HCT116 (cell line): ENCODE data around the gene ITGAE. TPM values are rescaled to one million over a fixed set of nuclear protein-coding genes. Genes with fewer than 3 reads are reported as not detected.

Source experiments
- ATAC-seq: fragments of 200-7000 bp; cut with Tn5 transposase; 2 replicates; pipeline ENCODE4 v1.9.1; 2020; ENCODE audit warnings: mild to moderate bottlenecking, moderate library complexity
- BruUV-seq: library from RNA; stranded (reverse); fragments of 400-500 nt; replicated peaks from 2 replicates; lab custom pipeline; 2021; lab: Mats Ljungman, UMichigan
- CTCF ChIA-PET: fragments of 300-600 bp; sonication (Branson Sonifier 250); formaldehyde crosslinking; loops from one replicate; lab custom pipeline; 2021; ENCODE audit warnings: antibody characterized with exemption; lab: Charles Lee
- POLR2A ChIA-PET: fragments of 300-600, 350-600 bp; sonication (Branson Sonifier 250); formaldehyde crosslinking; loops from one replicate; lab custom pipeline; 2021; ENCODE audit warnings: antibody characterized with exemption; lab: Charles Lee
- RAD21 ChIA-PET, 2 experiments: fragments of 300-600 bp; sonication (Branson Sonifier 250); formaldehyde crosslinking; loops; one replicate each; lab custom pipeline; 2023; ENCODE audit warnings: low total read pairs in 2 of 2; ENCODE audit not compliant: uncharacterized antibody in 2 of 2, unreplicated experiment in 2 of 2, low non-redundant PET in 1 of 2; lab: Charles Lee
- DNase-seq: peaks from one replicate; pipeline ENCODE4 v3.0.0-alpha.2; 2010; ENCODE audit warnings: low read depth, low spot score
- H2AFZ ChIP-seq: fragments of 200-600 bp; shearing (Covaris generic), sonication (generic); 2 replicates; pipeline ENCODE4 v1.6.1; 2017; ENCODE audit warnings: low read depth, mixed run types, mixed read lengths, antibody characterized with exemption, low read length; ENCODE audit not compliant: poor library complexity, severe bottlenecking
- H3K27ac ChIP-seq: 2 replicates; pipeline ENCODE4 v1.5.1; 2012; ENCODE audit warnings: low read depth, low read length
- H3K27me3 ChIP-seq: fragments of 200-600 bp; sonication (generic); 2 replicates; pipeline ENCODE4 v1.6.1; 2016; ENCODE audit warnings: mixed run types, low read length, mixed read lengths; ENCODE audit not compliant: insufficient read depth
- H3K36me3 ChIP-seq, 2 experiments: fragments of 200-500 bp in 1 of 2; fragments of 200-600 bp in 1 of 2; sonication (Bioruptor generic) in 1 of 2; sonication (generic) in 1 of 2; 2 replicates each; pipeline versions ENCODE4 v1.5.1 to v1.6.1; 2014 to 2016; ENCODE audit warnings: low read length in 2 of 2, inconsistent platforms in 1 of 2, mixed read lengths in 1 of 2, mixed run types in 1 of 2; ENCODE audit not compliant: insufficient read depth in 2 of 2, control insufficient read depth in 1 of 2
- H3K4me1 ChIP-seq, 2 experiments: fragments of 200-600 bp in 1 of 2; sonication (generic) in 1 of 2; 2 replicates each; pipeline versions ENCODE4 v1.5.1 to v1.6.1; 2012 to 2017; ENCODE audit warnings: low read length in 2 of 2, inconsistent platforms in 1 of 2, mild to moderate bottlenecking in 1 of 2, mixed read lengths in 1 of 2, mixed run types in 1 of 2, moderate library complexity in 1 of 2; ENCODE audit not compliant: insufficient read depth in 2 of 2, control insufficient read depth in 1 of 2
- H3K4me2 ChIP-seq: fragments of 200-600 bp; sonication (generic); 2 replicates; pipeline ENCODE4 v1.6.1; 2017; ENCODE audit warnings: mixed run types, low read length, mixed read lengths
- H3K4me3 ChIP-seq, 2 experiments: fragments of 200-600 bp in 1 of 2; sonication (generic) in 1 of 2; replicated peaks in 1 of 2; 2 replicates each; pipeline ENCODE4 v1.5.1; 2011 to 2016; ENCODE audit warnings: low read length in 2 of 2, control low read depth in 1 of 2, low read depth in 1 of 2, mild to moderate bottlenecking in 1 of 2, mixed read lengths in 1 of 2, mixed run types in 1 of 2
- H3K79me2 ChIP-seq: fragments of 200-600 bp; sonication (generic); 2 replicates; pipeline ENCODE4 v1.6.1; 2017; ENCODE audit warnings: mild to moderate bottlenecking, mixed run types, low read length, moderate library complexity, mixed read lengths; ENCODE audit not compliant: insufficient read depth
- H3K9ac ChIP-seq: fragments of 200-600 bp; sonication (generic); 2 replicates; pipeline ENCODE4 v1.6.1; 2016; ENCODE audit warnings: low read length, mixed read lengths
- H3K9me2 ChIP-seq: fragments of 200-600 bp; sonication (generic), shearing (Covaris generic); 2 replicates; pipeline ENCODE4 v1.6.1; 2017; ENCODE audit warnings: mixed run types, mild to moderate bottlenecking, moderate library complexity; ENCODE audit not compliant: insufficient read depth
- H3K9me3 ChIP-seq, 2 experiments: fragments of 200-500 bp in 1 of 2; fragments of 200-600 bp in 1 of 2; sonication (Bioruptor generic) in 1 of 2; sonication (generic) in 1 of 2; 2 replicates each; pipeline ENCODE4 v1.6.1; 2014 to 2017; ENCODE audit warnings: low read length in 2 of 2, mixed read lengths in 2 of 2, inconsistent platforms in 1 of 2, low read depth in 1 of 2, mild to moderate bottlenecking in 1 of 2, mixed run types in 1 of 2, moderate library complexity in 1 of 2; ENCODE audit not compliant: control insufficient read depth in 1 of 2, insufficient read depth in 1 of 2
- H4K20me1 ChIP-seq: fragments of 200-600 bp; sonication (generic), shearing (Covaris generic); 2 replicates; pipeline ENCODE4 v1.6.1; 2017; ENCODE audit warnings: mixed run types, mild to moderate bottlenecking, moderate library complexity; ENCODE audit not compliant: insufficient read depth
- CBX3 ChIP-seq: IDR thresholded peaks from 2 replicates; pipeline ENCODE4 v1.6.1; 2012; ENCODE audit warnings: low read depth
- CEBPB ChIP-seq: IDR thresholded peaks from 2 replicates; pipeline ENCODE4 v1.6.1; 2012; ENCODE audit warnings: low read depth
- ELF1 ChIP-seq: IDR thresholded peaks from 2 replicates; pipeline ENCODE4 v1.6.1; 2012; ENCODE audit warnings: low read depth, borderline replicate concordance
- EZH2 ChIP-seq: fragments of 200-600 bp; sonication (generic); IDR thresholded peaks from 2 replicates; pipeline ENCODE4 v1.6.1; 2017; ENCODE audit warnings: antibody characterized with exemption, mixed run types
- POLR2A ChIP-seq: IDR thresholded peaks from 2 replicates; pipeline ENCODE4 v1.7.0; 2011; ENCODE audit warnings: borderline replicate concordance; ENCODE audit not compliant: insufficient read depth, insufficient read length; ENCODE audit errors: extremely low read depth
- POLR2AphosphoS5 ChIP-seq: IDR thresholded peaks from 2 replicates; pipeline ENCODE4 v1.6.1; 2011; ENCODE audit warnings: mild to moderate bottlenecking, low read depth, low read length, moderate library complexity
- RAD21 ChIP-seq: IDR thresholded peaks from 2 replicates; pipeline ENCODE4 v1.6.1; 2012; ENCODE audit warnings: low read depth, mild to moderate bottlenecking
- REST ChIP-seq: IDR thresholded peaks from 2 replicates; pipeline ENCODE4 v1.6.1; 2012; ENCODE audit warnings: low read depth
- SP1 ChIP-seq: IDR thresholded peaks from 2 replicates; pipeline ENCODE4 v1.6.1; 2012; ENCODE audit warnings: low read depth
- SRF ChIP-seq: IDR thresholded peaks from 2 replicates; pipeline ENCODE4 v1.6.1; 2012; ENCODE audit warnings: low read depth
- YY1 ChIP-seq: IDR thresholded peaks from 2 replicates; pipeline ENCODE4 v1.6.1; 2011; ENCODE audit warnings: low read length, low read depth, moderate library complexity, mild to moderate bottlenecking; ENCODE audit not compliant: insufficient replicate concordance; ENCODE audit errors: extremely low read depth
- ZBTB33 ChIP-seq: IDR thresholded peaks from 2 replicates; pipeline ENCODE4 v1.6.1; 2011; ENCODE audit warnings: mild to moderate bottlenecking, low read length, moderate library complexity; ENCODE audit not compliant: insufficient replicate concordance; ENCODE audit errors: extremely low read depth
- intact Hi-C: fragments of 100-400 bp; cut with micrococcal nuclease; formaldehyde crosslinking; loops from 2 replicates; pipeline ENCODE4 v1.10.0; 2022
- total RNA-seq: library from RNA; stranded (reverse); gene quantifications from one replicate; pipeline ENCODE4 v1.2.1, GENCODE V29; 2021; ENCODE audit not compliant: unreplicated experiment
- TF ChIP-seq, protein P1 (sequence below): IDR thresholded peaks from 2 replicates; pipeline ENCODE4 v1.6.1; 2012

The ITGAE gene
- total RNA-seq, 1 experiment from 2014 or later, result 19.9 TPM

- no peak overlapping the region for H2AFZ ChIP-seq
- no peak overlapping the region for H3K9ac ChIP-seq
- no peaks in the 10 kb centered on the region for H4K20me1 ChIP-seq
- H3K36me3 ChIP-seq, result no peaks in the 10 kb centered on the region
- H3K9me2 ChIP-seq, result no peaks in the 10 kb centered on the region
- ChIA-PET CTCF (interaction anchor here (0.9 kb wide), 1 partner anchor 56 kb away, joined by 4 read pairs; no protein-coding TSS in a partner anchor), RAD21 (no interaction called here), POLR2A (no interaction called here)
- no peak overlapping the region for H3K4me3 ChIP-seq
- intact Hi-C loops, result no loop called here
- TF ChIP-seq SRF, result no peak
- no peak overlapping the region for H3K4me2 ChIP-seq
- H3K9me3 ChIP-seq, result no peaks in the 10 kb centered on the region
- peaks cover 0 to 10% of the 10 kb centered on the region in 2 experiments; a peak in 3 of 4 replicates for H3K4me1 ChIP-seq
- DNase-seq (no peak), ATAC-seq (no peak)
- H3K27me3 ChIP-seq, result no peaks in the 10 kb centered on the region
- H3K79me2 ChIP-seq, result no peaks in the 10 kb centered on the region
- BruUV-seq, result no TSS peak
- no peak overlapping the region for H3K27ac ChIP-seq
These were observed 119.4 kb downstream of the ITGAE start for GRCh38 chr17:3681565-3681964.

- H3K9ac ChIP-seq, result no peak overlapping the region
- H3K79me2 ChIP-seq, result no peaks in the 10 kb centered on the region
- H3K4me1 ChIP-seq, result peaks cover 0 to 10% of the 10 kb centered on the region in 2 experiments; a peak in 3 of 4 replicates
- intact Hi-C loops, result no loop called here
- POLR2A ChIA-PET, result no interaction called here
- no peak for DNase-seq
- no peaks in the 10 kb centered on the region for H4K20me1 ChIP-seq
- H2AFZ ChIP-seq, result no peak overlapping the region
- H3K4me2 ChIP-seq, result no peak overlapping the region
- H3K4me3 ChIP-seq, result no peak overlapping the region
- H3K9me3 ChIP-seq, result no peaks in the 10 kb centered on the region
- CTCF ChIA-PET, result interaction anchor here (0.9 kb wide), 1 partner anchor 56 kb away, joined by 4 read pairs; no protein-coding TSS in a partner anchor
- no peaks in the 10 kb centered on the region for H3K36me3 ChIP-seq
- H3K9me2 ChIP-seq, result no peaks in the 10 kb centered on the region
- ATAC-seq, result no peak
- no peak overlapping the region for H3K27ac ChIP-seq
- RAD21 ChIA-PET, result no interaction called here
- no peaks in the 10 kb centered on the region for H3K27me3 ChIP-seq
- no TSS peak for BruUV-seq
- TF ChIP-seq EZH2, result no peak
- no peak for TF ChIP-seq RAD21
- TF ChIP-seq YY1, result no peak
- TF ChIP-seq ELF1, result no peak
- no peak for TF ChIP-seq SP1
- no peak for TF ChIP-seq CBX3
- no peak for TF ChIP-seq CEBPB
- TF ChIP-seq POLR2A, result no peak
- no peak for TF ChIP-seq POLR2AphosphoS5
- no peak for TF ChIP-seq REST
- TF ChIP-seq, protein P1, sequence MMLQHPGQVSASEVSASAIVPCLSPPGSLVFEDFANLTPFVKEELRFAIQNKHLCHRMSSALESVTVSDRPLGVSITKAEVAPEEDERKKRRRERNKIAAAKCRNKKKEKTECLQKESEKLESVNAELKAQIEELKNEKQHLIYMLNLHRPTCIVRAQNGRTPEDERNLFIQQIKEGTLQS, result no peak
- no peak for TF ChIP-seq ZBTB33
These were observed 119.9 kb downstream of the ITGAE start for GRCh38 chr17:3681057-3681456.
